GM20000 (cell line): ENCODE data around the gene PNISR.
A peak's percentile ranks its signal among the peaks of the same experiment; 100 is the strongest.

Experiments
- DNase-seq: peaks from one replicate; pipeline ENCODE4 v3.0.0; 2012; ENCODE audit warnings: low spot score
- CTCF ChIP-seq: IDR thresholded peaks from 2 replicates; pipeline ENCODE4 v1.5.1; 2012; ENCODE audit warnings: mild to moderate bottlenecking, control low read depth; ENCODE audit errors: extremely low read depth, missing control alignments

Gene PNISR

GRCh38 chr6:99353126-99353525 lies 72.0 kb downstream of the PNISR start:
- DNase-seq = no peak
- TF ChIP-seq CTCF = no peak

GRCh38 chr6:99350573-99350972 lies 74.5 kb downstream of the PNISR start:
- DNase-seq = no peak
- TF ChIP-seq CTCF = no peak

- peak; percentile 63 for DNase-seq
These were observed 75.7 kb downstream of the PNISR start, which contains the start of gene FAXC for GRCh38 chr6:99349171-99350141. FAXC (minus strand) TSS chr6:99349674; CDS start chr6:99349372, 302 bp downstream.

GRCh38 chr6:99348288-99349170 lies 76.6 kb downstream of the PNISR start:
- no peak for DNase-seq
- TF ChIP-seq CTCF = no peak

More at GRCh38 chr6:99349171-99350141, 75.7 kb downstream of the PNISR start, which contains the start of gene FAXC:
- no peak for TF ChIP-seq CTCF
